ENCODE measurements around the gene ZNF415.

DNA sequence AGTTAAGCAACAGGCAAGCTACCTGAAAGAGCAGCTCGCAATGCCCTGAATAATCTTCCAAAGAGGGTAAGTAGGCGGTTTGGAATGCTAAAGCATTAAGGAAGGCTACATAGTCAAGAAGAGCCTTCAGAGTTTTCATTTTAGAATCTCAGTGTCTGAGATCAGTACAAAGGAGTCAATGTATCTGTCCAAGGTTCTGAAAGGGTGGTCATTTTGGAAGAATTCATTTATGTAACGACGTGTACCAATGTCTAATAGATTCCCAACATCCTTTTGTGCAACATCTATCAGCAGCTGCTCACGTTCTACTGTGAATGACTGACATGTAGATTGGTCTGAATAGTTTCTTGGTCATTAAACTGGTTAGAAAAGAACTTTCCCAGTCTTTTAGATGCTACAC, 45.3 kb upstream of the ZNF415 start:
- TF ChIP-seq, protein P1, sequence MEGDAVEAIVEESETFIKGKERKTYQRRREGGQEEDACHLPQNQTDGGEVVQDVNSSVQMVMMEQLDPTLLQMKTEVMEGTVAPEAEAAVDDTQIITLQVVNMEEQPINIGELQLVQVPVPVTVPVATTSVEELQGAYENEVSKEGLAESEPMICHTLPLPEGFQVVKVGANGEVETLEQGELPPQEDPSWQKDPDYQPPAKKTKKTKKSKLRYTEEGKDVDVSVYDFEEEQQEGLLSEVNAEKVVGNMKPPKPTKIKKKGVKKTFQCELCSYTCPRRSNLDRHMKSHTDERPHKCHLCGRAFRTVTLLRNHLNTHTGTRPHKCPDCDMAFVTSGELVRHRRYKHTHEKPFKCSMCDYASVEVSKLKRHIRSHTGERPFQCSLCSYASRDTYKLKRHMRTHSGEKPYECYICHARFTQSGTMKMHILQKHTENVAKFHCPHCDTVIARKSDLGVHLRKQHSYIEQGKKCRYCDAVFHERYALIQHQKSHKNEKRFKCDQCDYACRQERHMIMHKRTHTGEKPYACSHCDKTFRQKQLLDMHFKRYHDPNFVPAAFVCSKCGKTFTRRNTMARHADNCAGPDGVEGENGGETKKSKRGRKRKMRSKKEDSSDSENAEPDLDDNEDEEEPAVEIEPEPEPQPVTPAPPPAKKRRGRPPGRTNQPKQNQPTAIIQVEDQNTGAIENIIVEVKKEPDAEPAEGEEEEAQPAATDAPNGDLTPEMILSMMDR (IDR thresholded peaks at IDR 0.05; ENCODE audit: insufficient read depth, low read length), result no peak
- TF ChIP-seq POLR2AphosphoS5 (IDR thresholded peaks at IDR 0.05; ENCODE audit: low read depth), result no peak
